Upper lobe of left lung (tissue), 6 donors: ENCODE data around the gene CENPP. TPM values are rescaled to one million over a fixed set of nuclear protein-coding genes. Genes with fewer than 3 reads are reported as not detected.

Experiments
- ATAC-seq, 2 donors: fragments of 200-7000 bp; cut with Tn5 transposase; one replicate each; pipeline ENCODE4 v1.9.1; 2022; ENCODE audit warnings: mild to moderate bottlenecking in 2 of 2, moderate library complexity in 2 of 2; ENCODE audit not compliant: low FRiP score in 2 of 2
- DNase-seq, 2 donors: peaks; one replicate each; pipeline ENCODE4 v3.0.0-alpha.2; 2019 to 2020
- H3K27ac ChIP-seq, 4 donors: fragments of 200-600 bp; sonication (generic); one replicate each; pipeline ENCODE4 v1.5.1; 2016 to 2019
- H3K27me3 ChIP-seq, 4 donors: fragments of 200-600 bp; sonication (generic); one replicate each; pipeline ENCODE4 v1.5.1; 2017 to 2019
- H3K36me3 ChIP-seq, 4 donors: fragments of 200-600 bp; sonication (generic); one replicate each; pipeline ENCODE4 v1.5.1; 2016 to 2019
- H3K4me1 ChIP-seq, 4 donors: fragments of 200-600 bp; sonication (generic); one replicate each; pipeline ENCODE4 v1.5.1; 2018 to 2019
- H3K4me3 ChIP-seq, 4 donors: fragments of 200-600 bp; sonication (generic); one replicate each; pipeline ENCODE4 v1.5.1; 2017 to 2019; ENCODE audit warnings: mild to moderate bottlenecking in 2 of 4, moderate library complexity in 1 of 4
- H3K9me3 ChIP-seq, 4 donors: fragments of 200-600 bp; sonication (generic); one replicate each; pipeline ENCODE4 v1.5.1; 2018 to 2019
- EP300 ChIP-seq, 4 donors: sonication (generic); formaldehyde crosslinking; IDR thresholded peaks; one replicate each; pipeline ENCODE4 v1.5.1; 2017; ENCODE audit warnings: antibody characterized with exemption in 4 of 4, control low read depth in 2 of 4
- POLR2A ChIP-seq, 4 donors: fragments of 450-650 bp; IDR thresholded peaks; one replicate each; pipeline ENCODE4 v1.5.1; 2016 to 2017; ENCODE audit warnings: antibody characterized with exemption in 4 of 4, mild to moderate bottlenecking in 2 of 4
- POLR2AphosphoS5 ChIP-seq, 2 donors: sonication (generic); formaldehyde crosslinking; IDR thresholded peaks; one replicate each; pipeline ENCODE4 v1.5.1; 2017; ENCODE audit warnings: antibody characterized with exemption in 2 of 2
- WGBS, 2 donors: methylation state at CpG; one replicate each; pipeline ENCODE4 v1.1.5; 2017 to 2018; 5-methylcytosine and 5-hydroxymethylcytosine counted together
- total RNA-seq, 6 donors: library from RNA; depleted of rRNA in 4 of 6; stranded (reverse); fragments of >200 nt in 4 of 6; gene quantifications; one replicate each; pipeline versions ENCODE4 v1.1.0 to v1.2.1, GENCODE V29; 2016 to 2021
- TF ChIP-seq, protein P1 (sequence below), 6 experiments: fragments of 450-650 bp in 4 of 6; fragments of 200-600 bp in 2 of 6; sonication (generic) in 2 of 6; IDR thresholded peaks; one replicate each; pipeline ENCODE4 v1.5.1; 2016 to 2019; ENCODE audit warnings: antibody characterized with exemption in 6 of 6
- donor health status: DM: no; HTN: no; CAD: no; lungs with moderate emphysema.
- donor health status: DM: no; HTN: yes; CAD: no; lungs with severe emphysema.

The CENPP gene
- total RNA-seq, 6 donors from 2014 or later = 2.9 to 17.8 (median 4.9) TPM

DNA sequence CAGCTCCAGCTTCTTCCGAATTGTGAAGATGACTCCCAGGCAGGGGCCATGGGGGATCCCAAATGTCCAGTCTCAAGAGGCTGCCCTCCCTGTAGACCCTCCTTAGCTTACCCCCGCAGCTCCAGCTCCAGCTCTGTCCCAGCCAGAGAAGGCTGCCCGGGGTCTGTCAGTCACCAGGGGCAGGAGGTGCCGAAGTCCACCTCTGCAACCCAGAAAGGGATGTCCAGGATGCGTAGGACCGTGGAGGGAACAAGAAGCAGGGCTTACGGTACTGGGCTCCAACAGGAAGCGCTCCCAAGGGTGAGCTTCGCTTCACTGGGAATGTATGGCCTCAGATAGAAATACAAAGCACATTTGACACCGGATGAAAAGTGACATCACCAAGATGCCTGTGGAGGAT, 338.2 kb downstream of the CENPP start:
- H3K27me3 ChIP-seq = no peaks in the 10 kb centered on the region
- WGBS, 2 donors = 90 to 94% methylated on average over 7 to 10 of the region's 10 CpGs
- H3K4me3 ChIP-seq = no peak overlapping the region
- ATAC-seq (peak in 1 of 2 donors; percentile 6), DNase-seq (no peak)
- no peak overlapping the region for H3K27ac ChIP-seq
- H3K9me3 ChIP-seq = no peaks in the 10 kb centered on the region
- TF ChIP-seq POLR2A (IDR thresholded peaks at IDR 0.05) (no peak), EP300 (IDR thresholded peaks at IDR 0.05) (no peak), POLR2AphosphoS5 (IDR thresholded peaks at IDR 0.05) (no peak)
- TF ChIP-seq, protein P1, sequence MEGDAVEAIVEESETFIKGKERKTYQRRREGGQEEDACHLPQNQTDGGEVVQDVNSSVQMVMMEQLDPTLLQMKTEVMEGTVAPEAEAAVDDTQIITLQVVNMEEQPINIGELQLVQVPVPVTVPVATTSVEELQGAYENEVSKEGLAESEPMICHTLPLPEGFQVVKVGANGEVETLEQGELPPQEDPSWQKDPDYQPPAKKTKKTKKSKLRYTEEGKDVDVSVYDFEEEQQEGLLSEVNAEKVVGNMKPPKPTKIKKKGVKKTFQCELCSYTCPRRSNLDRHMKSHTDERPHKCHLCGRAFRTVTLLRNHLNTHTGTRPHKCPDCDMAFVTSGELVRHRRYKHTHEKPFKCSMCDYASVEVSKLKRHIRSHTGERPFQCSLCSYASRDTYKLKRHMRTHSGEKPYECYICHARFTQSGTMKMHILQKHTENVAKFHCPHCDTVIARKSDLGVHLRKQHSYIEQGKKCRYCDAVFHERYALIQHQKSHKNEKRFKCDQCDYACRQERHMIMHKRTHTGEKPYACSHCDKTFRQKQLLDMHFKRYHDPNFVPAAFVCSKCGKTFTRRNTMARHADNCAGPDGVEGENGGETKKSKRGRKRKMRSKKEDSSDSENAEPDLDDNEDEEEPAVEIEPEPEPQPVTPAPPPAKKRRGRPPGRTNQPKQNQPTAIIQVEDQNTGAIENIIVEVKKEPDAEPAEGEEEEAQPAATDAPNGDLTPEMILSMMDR (IDR thresholded peaks at IDR 0.05) = no peak
- H3K36me3 ChIP-seq = peaks cover 0 to 15% (median 6%) of the 10 kb centered on the region in 4 donors
- peaks cover 6 to 42% (median 12%) of the 10 kb centered on the region in 4 donors for H3K4me1 ChIP-seq

DNA sequence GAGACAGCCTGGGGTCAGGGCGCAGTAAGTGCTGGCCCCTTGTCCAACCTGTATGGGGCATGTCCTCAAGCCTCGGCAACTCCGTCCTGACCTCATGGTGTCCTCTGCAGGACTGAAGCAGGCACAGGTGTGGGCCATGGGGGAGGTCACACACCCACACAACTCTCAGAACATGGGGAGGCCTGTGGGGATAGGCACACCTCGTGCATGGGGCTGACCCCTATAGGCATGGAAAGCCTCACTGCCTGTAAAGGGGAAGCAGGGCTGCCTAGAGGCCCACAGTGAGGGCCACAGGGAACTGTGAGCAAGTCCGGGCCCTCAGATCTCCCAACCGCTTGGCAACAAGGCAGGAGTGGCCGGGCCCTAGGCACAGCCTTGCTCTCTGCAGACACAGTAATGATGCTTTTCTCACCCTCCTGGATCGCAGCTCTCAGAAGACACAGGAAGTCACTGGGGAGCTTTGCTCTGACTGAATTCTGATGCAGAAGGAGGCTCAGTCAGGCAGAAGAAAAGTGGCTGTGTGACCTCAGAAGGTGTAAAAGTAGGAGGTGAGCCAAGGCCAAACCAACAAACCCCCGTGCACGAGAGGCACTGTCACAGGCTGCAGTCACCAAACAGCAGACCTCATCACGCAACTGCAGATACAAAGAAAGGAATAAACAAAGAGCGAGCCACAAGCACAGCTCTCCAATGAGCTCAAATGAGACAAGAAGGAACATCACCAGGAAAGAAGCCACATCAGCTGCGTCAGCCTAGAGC, 338.8 kb downstream of the CENPP start:
- TF ChIP-seq POLR2A (IDR thresholded peaks at IDR 0.05) (no peak), EP300 (IDR thresholded peaks at IDR 0.05) (no peak), POLR2AphosphoS5 (IDR thresholded peaks at IDR 0.05) (no peak)
- TF ChIP-seq, protein P1 (IDR thresholded peaks at IDR 0.05) = no peak
- Histone ChIP-seq H3K36me3 (peaks cover 0 to 15% (median 6%) of the 10 kb centered on the region in 4 donors), H3K4me3 (no peak overlapping the region), H3K4me1 (peaks cover 9 to 48% (median 13%) of the 10 kb centered on the region in 4 donors), H3K27ac (no peak overlapping the region), H3K9me3 (no peaks in the 10 kb centered on the region), H3K27me3 (no peaks in the 10 kb centered on the region)
- WGBS, 2 donors = 58 to 76% methylated on average over 5 to 13 of the region's 13 CpGs
- DNase-seq (no peak), ATAC-seq (peak in 1 of 2 donors; percentile 45)

DNA sequence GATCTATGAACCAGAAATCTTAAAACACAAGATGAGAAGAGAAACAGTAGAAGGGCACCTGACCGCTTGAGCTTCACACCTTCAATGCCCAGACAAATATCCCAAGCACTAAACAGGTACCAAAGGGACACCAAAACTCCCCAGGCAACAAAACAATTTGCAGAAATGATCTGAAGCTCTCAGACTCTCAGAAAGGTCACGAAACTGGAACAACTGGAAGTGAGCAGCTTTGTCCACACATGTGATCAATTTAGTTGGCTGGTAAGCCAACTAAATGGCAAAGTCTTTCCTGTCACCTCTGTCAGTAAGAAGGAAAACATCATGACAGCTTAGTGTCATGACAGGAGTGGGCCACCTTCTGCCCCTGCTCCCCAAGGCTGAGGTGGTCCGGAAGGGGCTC, 340.1 kb downstream of the CENPP start:
- peaks cover 0 to 15% (median 6%) of the 10 kb centered on the region in 4 donors for H3K36me3 ChIP-seq
- peaks cover 10 to 44% (median 14%) of the 10 kb centered on the region in 4 donors for H3K4me1 ChIP-seq
- ATAC-seq (no peak), DNase-seq (peak in 1 of 2 donors; percentile 2)
- no peaks in the 10 kb centered on the region for H3K27me3 ChIP-seq
- TF ChIP-seq, protein P1 (IDR thresholded peaks at IDR 0.05) = no peak
- TF ChIP-seq POLR2A (IDR thresholded peaks at IDR 0.05) = no peak
- no peak overlapping the region for H3K4me3 ChIP-seq
- H3K9me3 ChIP-seq = no peaks in the 10 kb centered on the region
- 91 to 93% methylated on average over 3 of the region's 3 CpGs for WGBS, 2 donors
- H3K27ac ChIP-seq = no peak overlapping the region

DNA sequence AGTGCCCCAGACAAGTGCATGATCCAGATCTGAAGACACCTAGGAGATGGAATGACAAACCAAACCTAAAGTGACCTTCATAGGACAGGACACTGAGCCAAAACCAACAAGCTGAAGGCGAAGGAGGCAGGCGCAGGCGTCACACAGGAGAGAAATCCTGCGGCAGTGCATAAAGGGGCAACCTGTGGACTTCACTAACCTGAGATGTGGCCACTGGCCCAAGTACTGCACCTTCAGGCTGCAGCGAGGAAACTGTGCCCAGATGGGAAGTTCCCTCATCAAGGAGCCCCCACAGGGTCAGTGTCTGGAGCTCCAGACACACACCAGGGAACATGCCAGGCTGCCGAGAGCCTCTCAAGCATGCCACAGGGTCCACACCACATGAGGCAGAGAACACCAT, 340.5 kb downstream of the CENPP start:
- TF ChIP-seq POLR2A (IDR thresholded peaks at IDR 0.05) (no peak), EP300 (IDR thresholded peaks at IDR 0.05) (no peak), POLR2AphosphoS5 (IDR thresholded peaks at IDR 0.05) (no peak)
- TF ChIP-seq, protein P1 (IDR thresholded peaks at IDR 0.05) = no peak
- H3K36me3 ChIP-seq = peaks cover 0 to 15% (median 6%) of the 10 kb centered on the region in 4 donors
- DNase-seq = peak in 1 of 2 donors; percentile 13
- H3K9me3 ChIP-seq = no peaks in the 10 kb centered on the region
- no peaks in the 10 kb centered on the region for H3K27me3 ChIP-seq
- no peak for ATAC-seq
- peaks cover 14 to 44% (median 18%) of the 10 kb centered on the region in 4 donors for H3K4me1 ChIP-seq
- WGBS, 2 donors = 93 to 100% methylated on average over 5 to 6 of the region's 6 CpGs
- no peak overlapping the region for H3K4me3 ChIP-seq
- H3K27ac ChIP-seq = no peak overlapping the region
